K562 (cell line): ENCODE measurements around the gene BTD. TPM values are rescaled to one million over a fixed set of nuclear protein-coding genes. Genes with fewer than 3 reads are reported as not detected.

Source experiments
- BCLAF1 ChIP-seq, 2 experiments: fragments of 450-650 bp in 1 of 2; IDR thresholded peaks; 2 replicates each; pipeline ENCODE4 v1.6.1; 2011 to 2017; ENCODE audit warnings: low read depth in 2 of 2, antibody characterized with exemption in 1 of 2, borderline replicate concordance in 1 of 2, low read length in 1 of 2, mild to moderate bottlenecking in 1 of 2, mixed read lengths in 1 of 2; ENCODE audit not compliant: control insufficient read depth in 1 of 2
- BRF1 ChIP-seq: IDR thresholded peaks from 3 replicates; pipeline ENCODE4 v1.6.1; 2011; ENCODE audit warnings: borderline replicate concordance, mild to moderate bottlenecking; ENCODE audit not compliant: insufficient read length; ENCODE audit errors: extremely low read depth
- EHMT2 ChIP-seq: fragments of 450-650 bp; IDR thresholded peaks from 2 replicates; pipeline ENCODE4 v1.6.1; 2018; ENCODE audit warnings: antibody characterized with exemption
- FOXJ3 ChIP-seq: sonication (generic); formaldehyde crosslinking; IDR thresholded peaks from 2 replicates; pipeline ENCODE4 v1.4.0; 2020; ENCODE audit warnings: mild to moderate bottlenecking, missing genetic modification reagents
- ILF3 ChIP-seq: fragments of 450-650 bp; IDR thresholded peaks from 2 replicates; pipeline ENCODE4 v1.6.1; 2018; ENCODE audit warnings: antibody characterized with exemption, mild to moderate bottlenecking, moderate library complexity, borderline replicate concordance
- KLF6 ChIP-seq: fragments of 250-450 bp; sonication (Bioruptor Pico); IDR thresholded peaks from 2 replicates; pipeline ENCODE4 v1.4.0; 2020; ENCODE audit warnings: mild to moderate bottlenecking, moderate library complexity, borderline replicate concordance
- NR3C1 ChIP-seq: sonication (generic); formaldehyde crosslinking; IDR thresholded peaks from 2 replicates; pipeline ENCODE4 v1.8.1; 2022; ENCODE audit warnings: missing genetic modification reagents
- POLR2B ChIP-seq: fragments of 450-650 bp; IDR thresholded peaks from 2 replicates; pipeline ENCODE4 v1.6.1; 2018; ENCODE audit warnings: low read depth; ENCODE audit not compliant: partially characterized antibody
- SIX5 ChIP-seq, 2 experiments: IDR thresholded peaks; 2 replicates each; pipeline ENCODE4 v1.6.1; 2011; ENCODE audit warnings: low read length in 2 of 2, borderline replicate concordance in 1 of 2, low read depth in 1 of 2, mild to moderate bottlenecking in 1 of 2, moderate library complexity in 1 of 2; ENCODE audit not compliant: insufficient read depth in 1 of 2
- SREBF1 ChIP-seq: fragments of 150-350 bp; IDR thresholded peaks from 2 replicates; pipeline ENCODE4 v1.6.1; 2014; ENCODE audit warnings: antibody characterized with exemption, low read depth, low read length, borderline replicate concordance
- SRSF7 ChIP-seq: fragments of 200-400 bp; formaldehyde crosslinking; optimal IDR thresholded peaks from 2 replicates; pipeline ENCODE3; 2017; ENCODE audit warnings: mild to moderate bottlenecking, low read depth, low read length
- TEAD4 ChIP-seq, 2 experiments: sonication (generic) in 1 of 2; formaldehyde crosslinking in 1 of 2; IDR thresholded peaks; 2 replicates each; pipeline versions ENCODE4 v1.6.1 to v1.8.0; 2012 to 2022; ENCODE audit warnings: borderline replicate concordance in 1 of 2, inconsistent platforms in 1 of 2, low read length in 1 of 2, mild to moderate bottlenecking in 1 of 2, missing genetic modification reagents in 1 of 2
- ZBTB17 ChIP-seq: fragments of 450-650 bp; formaldehyde crosslinking; IDR thresholded peaks from 2 replicates; pipeline ENCODE4 v1.4.0; 2020; ENCODE audit warnings: mild to moderate bottlenecking
- ZBTB7A ChIP-seq: IDR thresholded peaks from 2 replicates; pipeline ENCODE4 v1.6.1; 2011; ENCODE audit warnings: low read depth, mild to moderate bottlenecking, low read length, moderate library complexity, borderline replicate concordance; ENCODE audit not compliant: control insufficient read depth
- ZNF384 ChIP-seq: IDR thresholded peaks from 2 replicates; pipeline ENCODE4 v1.6.1; 2012; ENCODE audit warnings: low read depth, low read length, improper control_type of control experiment
- polyA plus RNA-seq, 8 experiments: library from polyadenylated mRNA; depleted of rRNA in 4 of 8; stranded (reverse) in 5 of 8; unstranded in 3 of 8; fragments of >200 nt; fragmentation: Nextera tagmentation in 2 of 8; fragmentation: Illumina TruSeq in 1 of 8; extraction: Ambion mirVana in 2 of 8; extraction: Trizol in 1 of 8; gene quantifications; 2 replicates each; pipeline versions ENCODE4 v1.2.1 to v1.2.3, GENCODE V29; 2011 to 2014; ENCODE audit warnings: inconsistent platforms in 1 of 8, missing spikeins in 1 of 8
- total RNA-seq, 7 experiments: library from RNA; depleted of rRNA in 6 of 7; stranded (reverse); fragments of >200 nt in 6 of 7; fragmentation: Illumina TruSeq in 2 of 7; extraction: Trizol in 2 of 7; gene quantifications; 2 replicates each; pipeline versions ENCODE4 v1.2.1 to v1.2.3, GENCODE V29; 2011 to 2021; ENCODE audit warnings: low replicate concordance in 1 of 7
- TF ChIP-seq, protein P1 (sequence below): fragments of 200-400 bp; formaldehyde crosslinking; IDR thresholded peaks from 2 replicates; pipeline ENCODE4 v1.6.1; 2017; ENCODE audit warnings: mild to moderate bottlenecking, low read depth, low read length, moderate library complexity
- TF ChIP-seq, protein P2 (sequence below), 2 experiments: fragments of 150-350 bp in 1 of 2; IDR thresholded peaks; 2 replicates each; pipeline ENCODE4 v1.6.1; 2012 to 2016; ENCODE audit warnings: low read depth in 2 of 2, low read length in 2 of 2, mild to moderate bottlenecking in 1 of 2, moderate library complexity in 1 of 2

The BTD gene
- total and polyA plus RNA-seq, 9 of the 15 experiments (the other 6 are each of a cell fraction or from before 2014, with no cell fraction given): 6.6 to 26.2 (median 10.6) TPM

- TF ChIP-seq, protein P1, sequence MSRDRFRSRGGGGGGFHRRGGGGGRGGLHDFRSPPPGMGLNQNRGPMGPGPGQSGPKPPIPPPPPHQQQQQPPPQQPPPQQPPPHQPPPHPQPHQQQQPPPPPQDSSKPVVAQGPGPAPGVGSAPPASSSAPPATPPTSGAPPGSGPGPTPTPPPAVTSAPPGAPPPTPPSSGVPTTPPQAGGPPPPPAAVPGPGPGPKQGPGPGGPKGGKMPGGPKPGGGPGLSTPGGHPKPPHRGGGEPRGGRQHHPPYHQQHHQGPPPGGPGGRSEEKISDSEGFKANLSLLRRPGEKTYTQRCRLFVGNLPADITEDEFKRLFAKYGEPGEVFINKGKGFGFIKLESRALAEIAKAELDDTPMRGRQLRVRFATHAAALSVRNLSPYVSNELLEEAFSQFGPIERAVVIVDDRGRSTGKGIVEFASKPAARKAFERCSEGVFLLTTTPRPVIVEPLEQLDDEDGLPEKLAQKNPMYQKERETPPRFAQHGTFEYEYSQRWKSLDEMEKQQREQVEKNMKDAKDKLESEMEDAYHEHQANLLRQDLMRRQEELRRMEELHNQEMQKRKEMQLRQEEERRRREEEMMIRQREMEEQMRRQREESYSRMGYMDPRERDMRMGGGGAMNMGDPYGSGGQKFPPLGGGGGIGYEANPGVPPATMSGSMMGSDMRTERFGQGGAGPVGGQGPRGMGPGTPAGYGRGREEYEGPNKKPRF: no peak
- TF ChIP-seq BRF1 (no peak), FOXJ3 (CRISPR knock-in tag) (no peak), BCLAF1 (IDR thresholded peaks at IDR 0.05; ENCODE audit: borderline replicate concordance in 1 of 2, control insufficient read depth in 1 of 2, low read depth in 2 of 2, low read length in 1 of 2) (0 out of 4 replicates have a peak, but pooled peaks of 1 of the 2 experiments have one; percentile 24), ZNF384 (no peak), POLR2B (peak; percentile 97), ZBTB17 (CRISPR knock-in tag) (peak; percentile 66), SIX5 (IDR thresholded peaks at IDR 0.05; ENCODE audit: borderline replicate concordance in 1 of 2, insufficient read depth in 1 of 2, low read depth in 1 of 2, low read length in 2 of 2) (no peak), SRSF7 (no peak), NR3C1 (CRISPR knock-in tag) (no peak), KLF6 (CRISPR knock-in tag) (no peak; the same call in 1 of the 2 replicates), SREBF1 (no peak), ZBTB7A (peak; percentile 71; the same call in 1 of the 2 replicates), EHMT2 (no peak), TEAD4 (IDR thresholded peaks at IDR 0.05; ENCODE audit: low read length) (peak; percentile 35), TEAD4 (CRISPR knock-in tag; IDR thresholded peaks at IDR 0.05; ENCODE audit: borderline replicate concordance) (no peak), ILF3 (no peak)
- TF ChIP-seq, protein P2, sequence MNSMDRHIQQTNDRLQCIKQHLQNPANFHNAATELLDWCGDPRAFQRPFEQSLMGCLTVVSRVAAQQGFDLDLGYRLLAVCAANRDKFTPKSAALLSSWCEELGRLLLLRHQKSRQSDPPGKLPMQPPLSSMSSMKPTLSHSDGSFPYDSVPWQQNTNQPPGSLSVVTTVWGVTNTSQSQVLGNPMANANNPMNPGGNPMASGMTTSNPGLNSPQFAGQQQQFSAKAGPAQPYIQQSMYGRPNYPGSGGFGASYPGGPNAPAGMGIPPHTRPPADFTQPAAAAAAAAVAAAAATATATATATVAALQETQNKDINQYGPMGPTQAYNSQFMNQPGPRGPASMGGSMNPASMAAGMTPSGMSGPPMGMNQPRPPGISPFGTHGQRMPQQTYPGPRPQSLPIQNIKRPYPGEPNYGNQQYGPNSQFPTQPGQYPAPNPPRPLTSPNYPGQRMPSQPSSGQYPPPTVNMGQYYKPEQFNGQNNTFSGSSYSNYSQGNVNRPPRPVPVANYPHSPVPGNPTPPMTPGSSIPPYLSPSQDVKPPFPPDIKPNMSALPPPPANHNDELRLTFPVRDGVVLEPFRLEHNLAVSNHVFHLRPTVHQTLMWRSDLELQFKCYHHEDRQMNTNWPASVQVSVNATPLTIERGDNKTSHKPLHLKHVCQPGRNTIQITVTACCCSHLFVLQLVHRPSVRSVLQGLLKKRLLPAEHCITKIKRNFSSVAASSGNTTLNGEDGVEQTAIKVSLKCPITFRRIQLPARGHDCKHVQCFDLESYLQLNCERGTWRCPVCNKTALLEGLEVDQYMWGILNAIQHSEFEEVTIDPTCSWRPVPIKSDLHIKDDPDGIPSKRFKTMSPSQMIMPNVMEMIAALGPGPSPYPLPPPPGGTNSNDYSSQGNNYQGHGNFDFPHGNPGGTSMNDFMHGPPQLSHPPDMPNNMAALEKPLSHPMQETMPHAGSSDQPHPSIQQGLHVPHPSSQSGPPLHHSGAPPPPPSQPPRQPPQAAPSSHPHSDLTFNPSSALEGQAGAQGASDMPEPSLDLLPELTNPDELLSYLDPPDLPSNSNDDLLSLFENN (IDR thresholded peaks at IDR 0.05; ENCODE audit: low read depth in 2 of 2, low read length in 2 of 2): peak in 1 of 2 experiments; percentile 66; a peak in 1 of 4 replicates
Measured at GRCh38 chr3:15601399-15602145, at the start of gene BTD, which contains the start of gene HACL1 (continued).
